ENCODE measurements around the gene MYNN. TPM values are rescaled to one million over a fixed set of nuclear protein-coding genes. Genes with fewer than 3 reads are reported as not detected.

Gene MYNN
- total RNA-seq, 3 donors from 2014 or later: 11.6 to 17.4 (median 13.7) TPM

- no peaks in the 10 kb centered on the region for H3K4me1 ChIP-seq (ENCODE audit: low read depth)
- TF ChIP-seq CTCF (IDR thresholded peaks at IDR 0.05): no peak
- H3K9me3 ChIP-seq: no peaks in the 10 kb centered on the region
- H3K4me3 ChIP-seq: no peak overlapping the region
- intact Hi-C loops (cut with DNase I, micrococcal nuclease): no loop called here
- no peak for DNase-seq
- peak; percentile 59 for ATAC-seq
- H3K36me3 ChIP-seq (ENCODE audit: low read depth): no peaks in the 10 kb centered on the region
These were observed 24.5 kb upstream of the MYNN start for GRCh38 chr3:169748670-169749069.

- no peak for ATAC-seq
- no peak for TF ChIP-seq CTCF (IDR thresholded peaks at IDR 0.05)
- no peaks in the 10 kb centered on the region for H3K36me3 ChIP-seq (ENCODE audit: low read depth)
- no peaks in the 10 kb centered on the region for H3K9me3 ChIP-seq
- no peak for DNase-seq
- intact Hi-C loops (cut with DNase I, micrococcal nuclease): no loop called here
- H3K4me1 ChIP-seq (ENCODE audit: low read depth): no peaks in the 10 kb centered on the region
- no peak overlapping the region for H3K4me3 ChIP-seq
These were observed 22.5 kb upstream of the MYNN start for GRCh38 chr3:169750665-169751064.

- no peak for ATAC-seq
- DNase-seq: no peak
- no peak for TF ChIP-seq CTCF (IDR thresholded peaks at IDR 0.05)
- H3K36me3 ChIP-seq (ENCODE audit: low read depth): no peaks in the 10 kb centered on the region
- intact Hi-C loops (cut with DNase I, micrococcal nuclease): no loop called here
- H3K4me3 ChIP-seq: no peak overlapping the region
- H3K9me3 ChIP-seq: no peaks in the 10 kb centered on the region
- no peaks in the 10 kb centered on the region for H3K4me1 ChIP-seq (ENCODE audit: low read depth)
These were observed 21.3 kb upstream of the MYNN start for GRCh38 chr3:169751875-169752274.

GRCh38 chr3:169754711-169755110 is 18.5 kb upstream of the MYNN start:
- H3K9me3 ChIP-seq: no peaks in the 10 kb centered on the region
- DNase-seq (no peak), ATAC-seq (no peak)
- intact Hi-C loops (cut with DNase I, micrococcal nuclease): no loop called here
- H3K36me3 ChIP-seq (ENCODE audit: low read depth): no peaks in the 10 kb centered on the region
- no peak for TF ChIP-seq CTCF (IDR thresholded peaks at IDR 0.05)
- peaks cover 5% of the 10 kb centered on the region for H3K4me1 ChIP-seq (ENCODE audit: low read depth)
- no peak overlapping the region for H3K4me3 ChIP-seq

GRCh38 chr3:169755488-169755887 is 17.7 kb upstream of the MYNN start:
- ATAC-seq (no peak), DNase-seq (no peak)
- Histone ChIP-seq H3K36me3 (ENCODE audit: low read depth) (no peaks in the 10 kb centered on the region), H3K4me3 (no peak overlapping the region), H3K9me3 (no peaks in the 10 kb centered on the region), H3K4me1 (ENCODE audit: low read depth) (peaks cover 5% of the 10 kb centered on the region)
- intact Hi-C loops (cut with DNase I, micrococcal nuclease): no loop called here
- TF ChIP-seq CTCF (IDR thresholded peaks at IDR 0.05): no peak

GRCh38 chr3:169758359-169758994 is 14.7 kb upstream of the MYNN start:
- H3K36me3 ChIP-seq (ENCODE audit: low read depth): no peaks in the 10 kb centered on the region
- DNase-seq: peak in 1 of 3 donors; percentile 30
- peak; percentile 58 for ATAC-seq
- no peak overlapping the region for H3K4me3 ChIP-seq
- peaks cover 5% of the 10 kb centered on the region for H3K4me1 ChIP-seq (ENCODE audit: low read depth)
- H3K9me3 ChIP-seq: no peaks in the 10 kb centered on the region
- TF ChIP-seq CTCF (IDR thresholded peaks at IDR 0.05): no peak
- intact Hi-C loops (cut with DNase I, micrococcal nuclease): no loop called here
